ENCODE results near the gene SMAD6. TPM values are rescaled to one million over a fixed set of nuclear protein-coding genes. Genes with fewer than 3 reads are reported as not detected.

Gene SMAD6
- total RNA-seq, 1 experiment from 2014 or later = 6.9 TPM

DNA sequence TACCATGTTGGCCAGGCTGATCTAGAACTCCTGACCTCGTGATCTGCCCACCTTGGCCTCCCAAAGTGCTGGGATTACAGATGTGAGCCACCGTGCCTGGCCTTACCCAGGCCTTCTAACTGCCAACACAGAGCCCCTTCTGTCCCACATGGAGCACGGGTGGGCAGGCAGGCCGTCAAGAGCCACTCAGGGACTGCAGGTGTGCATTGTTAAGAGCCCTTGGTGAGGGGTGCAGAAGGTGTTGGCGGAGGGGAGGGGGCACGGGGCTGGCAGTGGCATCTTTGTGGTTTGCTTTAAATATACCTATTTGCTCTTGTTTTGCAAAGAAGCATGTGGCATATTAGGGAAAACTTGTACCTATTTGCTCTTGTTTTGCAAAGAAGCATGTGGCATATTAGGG lies 37.3 kb downstream of the SMAD6 start:
- no peak for DNase-seq (ENCODE audit: low read depth)

DNA sequence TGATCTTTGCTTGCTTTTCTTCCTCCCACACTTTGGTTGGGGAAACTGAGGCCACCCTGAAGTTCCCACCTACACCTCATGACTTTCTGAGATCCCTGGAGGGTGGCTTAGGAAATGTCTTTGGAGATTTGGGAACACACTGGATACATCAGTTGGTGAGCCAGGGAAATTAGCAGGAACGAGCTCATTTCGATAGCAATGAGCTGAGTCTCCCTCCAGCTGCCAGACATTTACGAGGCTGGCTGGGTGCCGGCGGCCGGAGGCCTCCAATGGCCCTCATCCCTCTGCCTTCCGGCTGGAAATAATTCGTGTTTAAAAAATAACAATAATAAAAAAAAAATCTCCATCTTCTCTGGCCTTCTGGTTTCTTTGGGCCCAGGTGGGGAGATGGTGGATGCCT lies 38.8 kb downstream of the SMAD6 start:
- no peak for DNase-seq (ENCODE audit: low read depth)

DNA sequence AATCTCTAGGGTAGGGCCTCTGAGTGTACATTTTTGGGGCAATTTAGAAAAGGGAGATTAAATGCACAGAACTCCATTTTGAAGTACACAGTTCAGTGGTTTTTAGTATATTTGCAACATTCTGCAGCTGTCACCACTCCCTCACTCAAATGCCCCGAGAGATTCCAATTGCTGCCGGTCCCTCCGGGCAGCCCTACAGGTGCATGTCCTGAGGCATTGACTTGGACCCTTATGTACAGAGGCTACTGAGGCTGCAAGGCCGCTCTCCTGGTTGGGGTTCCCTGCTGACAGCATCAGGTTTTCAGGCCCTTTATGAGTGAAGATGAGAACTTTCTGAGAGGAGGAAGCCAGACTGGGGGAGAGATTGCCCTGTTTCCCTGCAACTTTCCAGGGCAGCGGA lies 39.6 kb downstream of the SMAD6 start:
- DNase-seq (ENCODE audit: low read depth) = no peak

DNA sequence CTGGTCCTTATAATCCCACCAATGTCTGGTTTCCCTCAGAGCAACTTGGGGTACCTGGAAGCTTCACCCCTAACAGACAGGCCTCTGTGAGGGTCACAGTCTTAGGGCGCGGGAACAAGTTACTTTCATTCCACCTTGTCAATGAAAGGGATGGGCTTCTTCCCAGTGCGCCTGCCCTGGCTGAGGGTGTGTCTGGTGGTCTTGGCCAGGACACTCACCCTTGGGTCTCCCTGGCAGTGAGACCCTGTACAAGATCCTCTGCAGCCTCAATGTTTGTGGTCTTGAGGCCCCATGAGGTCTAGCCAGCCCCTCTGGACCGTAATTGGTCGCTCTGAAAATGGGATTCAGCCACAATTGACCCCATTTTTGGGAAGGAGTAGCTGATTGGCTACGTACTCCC lies 40.2 kb downstream of the SMAD6 start:
- no peak for DNase-seq (ENCODE audit: low read depth)

DNA sequence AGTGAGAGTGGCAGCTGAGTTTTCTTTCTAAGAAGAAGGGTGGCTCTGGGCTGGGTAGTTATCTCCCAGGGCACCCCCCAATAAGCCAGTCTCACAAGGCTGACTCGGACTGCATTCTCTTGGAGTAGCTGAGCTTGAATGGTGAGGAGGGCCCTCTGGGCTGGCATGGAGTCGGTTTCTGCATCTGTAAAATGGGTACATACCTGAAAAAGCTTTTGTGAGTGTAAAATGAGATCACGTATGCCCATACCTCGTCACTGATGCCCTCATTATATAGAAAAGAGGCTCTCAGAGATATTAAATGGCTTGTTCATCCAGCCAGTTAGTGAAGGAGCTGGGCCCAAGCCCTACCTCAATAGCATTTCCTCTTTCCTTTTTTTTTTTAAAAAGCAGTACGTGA lies 41.2 kb downstream of the SMAD6 start:
- no peak for DNase-seq (ENCODE audit: low read depth)

DNA sequence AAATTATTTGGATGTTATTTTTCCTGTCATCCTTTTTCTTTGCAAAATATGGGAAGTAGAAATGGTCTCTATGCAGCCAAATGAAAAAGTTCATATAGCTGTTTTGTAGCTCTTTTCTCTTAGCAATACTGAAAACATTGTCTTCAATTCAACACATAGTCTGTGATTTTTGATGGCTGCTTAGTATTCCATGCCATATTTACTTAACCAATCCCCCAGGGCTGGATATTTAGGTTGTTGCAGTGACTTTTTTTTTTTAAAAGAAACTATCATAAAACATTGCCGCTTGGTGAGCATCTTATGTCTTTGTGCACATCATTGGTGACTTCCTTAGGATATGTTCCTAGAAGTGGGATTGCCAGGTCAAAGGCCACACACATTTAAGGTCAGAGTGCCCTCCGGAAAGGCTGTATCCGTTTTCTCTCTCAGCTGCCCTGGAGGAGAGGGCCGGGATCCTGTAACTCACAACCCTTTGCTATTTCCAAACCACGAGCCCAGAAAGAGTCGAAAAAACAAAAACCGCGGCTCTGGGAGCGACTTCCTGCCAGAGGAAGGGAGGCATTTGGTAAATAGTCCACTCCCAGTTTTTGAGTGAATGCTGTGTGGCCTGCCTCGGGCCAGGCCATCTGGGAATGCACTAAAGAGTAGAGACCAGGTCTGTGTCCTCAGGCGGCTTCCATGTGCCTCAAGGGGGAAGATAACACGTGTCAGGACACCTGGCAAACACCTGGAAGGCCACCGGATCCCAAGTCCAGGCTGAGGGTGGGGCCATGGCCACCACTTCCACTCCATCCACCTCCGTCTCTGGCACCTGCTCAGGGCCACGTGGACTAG lies 41.9 kb downstream of the SMAD6 start:
- no peak for DNase-seq (ENCODE audit: low read depth)

DNA sequence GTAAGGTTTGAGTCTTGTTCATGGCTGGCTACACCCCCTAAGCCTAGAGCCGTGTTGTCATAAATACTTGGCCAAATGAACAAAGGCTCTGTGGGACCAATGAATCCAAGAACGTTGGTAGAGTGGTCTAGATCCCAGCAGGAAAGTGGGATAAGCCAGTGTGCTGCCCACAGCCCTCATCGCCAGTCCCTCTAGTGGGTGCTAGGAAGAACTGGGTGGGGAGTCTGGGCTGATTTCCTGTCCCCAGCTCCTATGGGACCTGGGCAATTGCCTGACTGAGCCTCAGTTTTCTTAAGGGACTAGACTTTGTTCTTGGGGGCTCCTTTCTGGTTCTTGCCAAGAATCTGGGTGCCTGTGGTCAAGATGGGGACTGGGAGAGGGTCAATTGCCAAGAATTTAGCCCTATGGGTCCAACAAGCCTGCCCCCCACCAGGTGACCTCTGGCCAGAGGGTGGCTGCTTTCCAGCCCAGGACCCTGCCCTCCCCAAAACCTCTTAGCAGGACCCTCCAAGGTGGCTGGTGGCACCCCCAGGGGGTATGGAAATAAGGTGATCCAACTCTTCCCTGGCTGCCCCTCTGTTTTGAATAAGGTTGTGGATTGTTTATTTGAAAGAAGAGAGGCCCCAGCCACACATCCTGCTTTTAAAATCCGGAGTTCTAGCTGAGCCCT lies 42.7 kb downstream of the SMAD6 start:
- no peak for DNase-seq (ENCODE audit: low read depth)

DNA sequence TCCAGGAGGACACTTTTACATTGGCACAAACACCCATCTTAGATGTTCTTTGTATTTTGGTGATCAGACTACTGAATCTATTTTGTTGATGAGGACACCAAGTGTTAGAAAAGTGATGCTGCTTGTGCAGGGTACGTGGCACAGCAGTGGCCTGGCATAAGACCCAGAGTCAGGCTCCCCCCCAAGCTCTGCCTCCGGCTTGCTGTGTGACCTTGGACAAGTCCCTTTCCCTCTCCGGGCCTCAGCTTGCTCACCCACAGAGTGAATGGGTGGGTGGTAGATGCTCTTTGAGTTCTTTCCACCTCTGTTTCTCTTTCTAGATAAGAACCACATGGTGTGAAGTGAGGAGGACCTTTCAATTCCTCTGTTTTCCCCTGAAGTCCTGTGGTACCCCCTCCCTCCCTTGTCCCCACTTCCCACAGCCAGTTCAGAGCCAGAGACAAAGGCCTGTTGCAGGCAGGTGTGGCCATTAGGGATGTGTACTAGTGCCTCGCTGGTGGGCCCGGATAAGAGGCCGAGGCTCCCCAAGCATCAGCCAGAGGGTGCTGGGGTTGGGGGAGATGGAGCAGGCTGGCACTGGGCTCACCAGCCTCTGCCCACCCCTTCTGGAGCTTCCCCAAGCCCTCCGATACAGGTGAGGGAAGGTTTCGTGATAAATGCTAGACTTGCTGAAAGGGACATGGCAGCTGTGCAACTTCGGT lies 43.6 kb downstream of the SMAD6 start:
- DNase-seq (ENCODE audit: low read depth) = no peak

DNA sequence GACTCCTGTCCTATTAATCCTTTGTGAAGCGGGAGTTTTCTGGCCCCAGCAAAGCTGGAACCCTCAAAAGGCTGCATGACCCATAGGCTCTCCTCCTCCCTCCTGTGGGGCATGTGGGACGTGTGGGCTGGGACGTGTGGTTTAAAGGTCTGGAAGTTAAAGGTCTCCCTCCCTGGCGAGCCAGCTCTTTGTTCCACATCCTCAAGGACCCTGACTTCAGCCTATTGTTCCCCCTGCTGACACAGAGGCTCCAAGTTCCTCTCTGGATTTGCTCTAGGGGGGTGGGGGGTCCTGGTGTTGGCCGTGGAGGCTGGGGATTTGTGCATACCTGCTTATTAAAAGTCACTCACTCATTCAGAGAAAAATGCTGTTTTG lies 44.2 kb downstream of the SMAD6 start:
- DNase-seq (ENCODE audit: low read depth) = no peak

DNA sequence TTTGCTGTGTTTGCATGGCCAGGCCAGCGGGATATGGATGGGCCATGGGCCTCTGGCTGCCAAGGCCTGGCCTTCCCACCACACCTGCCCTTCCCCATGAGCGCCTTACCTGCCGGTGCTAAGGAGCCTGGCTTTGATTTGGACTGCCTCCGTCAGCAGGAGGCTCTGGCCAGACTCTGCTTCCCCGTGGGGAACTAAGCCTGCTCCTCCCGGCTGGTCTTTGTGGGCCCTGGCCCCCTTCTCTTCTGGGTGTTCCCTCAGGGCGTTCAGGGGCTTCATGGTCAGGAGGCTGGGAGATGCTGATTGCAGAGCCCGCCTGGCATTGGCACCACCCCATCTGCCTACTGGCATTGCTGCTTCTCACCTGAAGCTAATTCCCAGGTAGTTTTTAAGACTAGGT lies 45.2 kb downstream of the SMAD6 start:
- DNase-seq (ENCODE audit: low read depth) = no peak

DNA sequence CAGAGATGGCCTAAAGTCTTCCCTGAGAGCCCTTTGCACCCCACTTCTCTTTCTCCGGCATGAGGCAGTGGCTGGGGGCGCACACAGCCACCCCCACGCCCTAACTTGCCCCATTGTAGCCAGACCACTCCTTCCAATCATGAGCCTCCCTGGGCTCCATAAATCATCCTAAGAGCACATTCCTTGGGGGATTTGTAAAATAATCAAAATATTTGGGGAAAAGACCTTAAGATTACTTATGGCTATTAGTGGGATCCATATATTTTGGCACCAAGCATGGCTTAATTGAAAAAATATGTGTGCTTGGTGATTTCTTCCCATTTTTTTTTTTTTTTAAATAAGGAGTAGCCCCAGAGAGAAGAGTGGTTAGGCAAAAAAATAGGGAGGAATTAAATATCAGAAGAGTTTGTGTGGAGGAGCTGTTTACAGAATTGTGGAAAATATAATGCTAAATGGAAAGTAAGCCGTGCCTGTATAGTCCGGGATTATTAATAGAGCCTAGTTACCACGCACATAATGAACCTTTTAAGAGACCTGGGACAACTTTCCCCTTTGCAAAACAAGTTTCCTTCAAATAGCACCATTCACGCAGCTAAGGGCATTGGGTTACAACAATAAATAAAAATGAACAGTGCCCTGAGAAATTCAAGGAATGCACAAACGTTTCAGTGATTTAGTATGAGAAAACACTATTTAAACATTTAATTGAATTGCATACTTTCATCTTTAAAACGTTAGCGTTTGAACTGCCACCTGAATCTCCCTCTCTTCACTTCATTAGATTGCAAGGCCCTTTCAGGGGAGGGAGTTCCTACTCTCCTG lies 46.1 kb downstream of the SMAD6 start:
- no peak for DNase-seq (ENCODE audit: low read depth)

DNA sequence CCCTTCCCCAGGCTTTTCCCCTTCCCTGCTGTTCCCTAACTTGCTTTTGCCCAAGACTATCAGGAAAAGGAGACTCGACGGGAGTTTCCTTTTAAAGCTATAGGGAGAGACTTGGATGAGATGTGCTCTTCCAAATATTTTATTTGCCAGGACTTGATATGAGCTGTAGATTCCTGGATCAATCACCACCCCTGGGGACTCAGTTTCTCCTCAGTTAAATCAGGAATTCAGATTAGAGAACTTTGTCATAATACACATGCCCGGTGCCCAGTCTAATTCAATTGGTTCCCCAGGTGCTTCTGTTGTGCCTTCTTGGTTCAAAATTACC lies 46.6 kb downstream of the SMAD6 start:
- DNase-seq (ENCODE audit: low read depth) = no peak

DNA sequence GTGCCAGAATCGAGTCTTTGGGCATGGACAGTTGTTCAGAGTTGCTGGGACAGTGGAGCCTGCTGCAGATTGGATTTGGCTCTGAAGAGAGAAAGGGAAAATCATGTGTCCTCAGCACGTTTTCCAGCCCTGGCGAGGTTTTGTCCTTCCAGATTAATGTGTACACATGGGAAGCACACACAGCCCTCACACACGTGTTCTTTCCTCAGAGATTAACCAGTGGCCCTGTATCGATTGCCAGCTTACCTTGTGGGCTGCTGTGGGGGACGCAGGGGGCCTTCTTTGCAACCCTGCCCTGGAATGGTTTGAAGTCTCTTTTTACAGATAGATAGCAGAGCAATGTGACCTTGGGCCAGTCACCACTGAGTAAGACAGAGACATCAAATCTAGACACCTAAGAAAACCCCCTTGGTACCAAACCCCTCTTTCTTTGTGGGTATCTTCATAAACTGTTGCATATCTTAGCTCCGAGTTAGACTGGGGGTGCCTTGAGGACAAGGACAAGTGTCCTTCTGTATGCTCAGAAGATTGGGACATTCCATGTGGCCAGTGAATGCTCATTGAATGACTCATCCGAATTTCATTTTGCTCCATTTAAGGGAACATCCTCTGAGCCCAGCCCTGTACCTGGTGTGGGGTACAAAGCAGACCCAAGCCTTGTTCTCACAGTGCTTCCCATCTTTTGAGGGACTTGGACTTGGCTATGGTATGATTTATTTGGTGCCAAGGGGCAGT lies 48.0 kb downstream of the SMAD6 start:
- peak; percentile 58 for DNase-seq (ENCODE audit: low read depth)

DNA sequence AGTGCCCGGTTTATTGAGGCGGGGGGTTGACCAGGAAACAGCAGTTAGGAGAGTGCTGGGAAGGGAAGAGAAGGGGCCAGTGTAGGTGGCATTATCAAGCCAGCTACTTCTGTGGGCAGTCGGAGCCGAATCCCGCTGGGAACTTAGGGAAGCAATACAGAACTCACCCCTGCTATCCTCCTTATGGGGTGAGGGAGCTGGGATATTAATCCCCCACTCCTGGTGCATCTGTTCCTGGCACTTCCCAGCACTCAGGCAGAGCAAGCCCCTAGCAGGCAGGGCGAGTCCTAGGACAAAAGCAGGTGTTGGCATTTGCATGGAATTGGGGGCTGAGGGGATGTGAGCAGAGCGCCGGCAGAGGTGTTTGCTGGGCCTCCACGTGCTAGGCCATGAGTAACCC lies 48.6 kb downstream of the SMAD6 start:
- DNase-seq (ENCODE audit: low read depth) = no peak

DNA sequence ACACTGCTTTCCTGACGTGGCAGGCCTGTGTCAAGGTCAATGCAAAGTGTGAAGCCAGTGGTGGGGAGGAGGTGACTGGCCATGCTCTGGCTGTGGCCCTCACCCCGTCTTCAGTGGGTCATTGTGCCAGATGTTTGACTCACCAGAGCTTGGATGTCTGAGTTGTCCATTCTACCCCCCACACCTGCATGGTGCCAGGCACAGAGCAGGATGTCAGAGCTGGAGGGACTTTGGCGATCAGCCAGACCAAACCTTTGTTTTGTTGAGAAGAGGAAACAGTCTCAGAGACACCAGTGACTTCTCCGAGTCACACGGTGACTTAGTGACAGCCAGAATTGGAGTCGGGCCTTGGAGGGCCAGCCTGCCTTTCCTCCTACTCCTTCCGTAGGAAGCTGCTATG lies 49.5 kb downstream of the SMAD6 start:
- peak; percentile 63 for DNase-seq (ENCODE audit: low read depth)

DNA sequence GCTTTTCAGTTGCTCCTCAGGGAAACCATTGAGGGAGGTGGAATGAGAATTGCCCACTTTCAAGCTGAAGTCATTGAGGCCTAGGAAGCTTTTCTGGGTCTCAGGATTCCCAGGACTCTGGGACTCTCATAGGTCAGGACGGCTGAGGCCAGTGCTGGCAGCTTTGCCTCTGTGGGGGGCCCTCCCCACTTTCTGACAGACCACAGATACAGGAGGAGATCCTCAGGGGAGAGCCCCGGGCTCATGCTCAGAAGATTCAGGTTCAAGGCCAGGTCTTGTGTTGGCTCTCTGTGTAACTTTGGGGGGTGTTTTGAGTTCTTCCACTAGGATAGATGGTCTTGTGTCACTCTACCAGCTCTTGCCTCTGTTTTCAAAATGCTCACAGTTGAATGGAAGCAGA lies 50.0 kb downstream of the SMAD6 start:
- DNase-seq (ENCODE audit: low read depth) = no peak

DNA sequence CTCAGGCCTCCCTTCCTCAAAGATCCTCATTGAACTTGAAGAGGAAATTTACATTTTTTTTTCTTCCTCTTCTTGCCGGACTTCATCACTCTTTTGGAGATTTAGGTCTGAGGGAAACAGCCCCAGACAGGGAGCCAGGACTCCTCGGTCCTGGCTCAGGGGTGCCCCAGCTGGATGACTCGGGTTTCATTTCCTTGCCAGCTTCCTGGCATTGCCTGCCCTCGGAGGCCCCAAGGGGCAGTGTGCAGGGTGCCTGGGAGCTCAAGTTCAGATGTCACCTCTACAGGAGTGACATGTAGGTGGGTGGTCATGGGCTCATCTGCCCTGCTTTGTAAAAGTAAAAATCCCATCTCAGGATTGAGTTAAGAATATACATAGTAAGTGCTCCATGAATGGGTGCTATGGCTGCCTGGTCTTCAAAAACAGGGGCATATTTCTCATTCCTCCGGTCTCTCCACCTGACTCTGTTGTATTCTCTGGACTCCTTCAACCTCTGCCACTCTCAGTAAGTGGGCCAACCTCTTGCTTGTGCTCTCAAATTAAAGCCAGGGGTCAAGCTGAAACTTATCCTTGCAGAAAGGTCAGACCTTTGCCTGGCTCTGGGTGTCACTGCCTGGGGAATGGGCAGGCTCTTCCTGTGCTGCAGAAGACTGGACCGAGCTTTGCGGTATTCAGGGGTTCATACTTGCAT lies 51.8 kb downstream of the SMAD6 start:
- no peak for DNase-seq (ENCODE audit: low read depth)

DNA sequence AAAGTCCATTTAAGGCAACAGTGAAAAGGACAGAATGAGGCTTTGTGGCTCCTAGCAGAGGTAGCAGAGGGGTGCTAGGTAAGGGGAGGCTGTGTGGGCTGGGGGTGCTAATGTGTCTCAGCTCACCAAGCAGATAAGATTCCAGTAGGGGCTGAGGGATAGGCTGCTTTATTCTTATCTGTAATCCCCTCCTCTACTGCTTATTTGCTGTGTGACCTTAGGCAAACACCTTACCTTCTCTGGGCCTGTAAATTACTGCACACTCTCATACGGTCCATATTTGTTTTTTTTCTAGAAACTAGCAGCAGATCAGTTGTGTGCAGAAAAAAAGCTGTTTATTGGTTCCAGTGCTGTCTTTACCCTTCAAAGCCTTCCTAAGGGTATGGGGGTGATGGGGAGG lies 52.8 kb downstream of the SMAD6 start:
- DNase-seq (ENCODE audit: low read depth) = no peak

DNA sequence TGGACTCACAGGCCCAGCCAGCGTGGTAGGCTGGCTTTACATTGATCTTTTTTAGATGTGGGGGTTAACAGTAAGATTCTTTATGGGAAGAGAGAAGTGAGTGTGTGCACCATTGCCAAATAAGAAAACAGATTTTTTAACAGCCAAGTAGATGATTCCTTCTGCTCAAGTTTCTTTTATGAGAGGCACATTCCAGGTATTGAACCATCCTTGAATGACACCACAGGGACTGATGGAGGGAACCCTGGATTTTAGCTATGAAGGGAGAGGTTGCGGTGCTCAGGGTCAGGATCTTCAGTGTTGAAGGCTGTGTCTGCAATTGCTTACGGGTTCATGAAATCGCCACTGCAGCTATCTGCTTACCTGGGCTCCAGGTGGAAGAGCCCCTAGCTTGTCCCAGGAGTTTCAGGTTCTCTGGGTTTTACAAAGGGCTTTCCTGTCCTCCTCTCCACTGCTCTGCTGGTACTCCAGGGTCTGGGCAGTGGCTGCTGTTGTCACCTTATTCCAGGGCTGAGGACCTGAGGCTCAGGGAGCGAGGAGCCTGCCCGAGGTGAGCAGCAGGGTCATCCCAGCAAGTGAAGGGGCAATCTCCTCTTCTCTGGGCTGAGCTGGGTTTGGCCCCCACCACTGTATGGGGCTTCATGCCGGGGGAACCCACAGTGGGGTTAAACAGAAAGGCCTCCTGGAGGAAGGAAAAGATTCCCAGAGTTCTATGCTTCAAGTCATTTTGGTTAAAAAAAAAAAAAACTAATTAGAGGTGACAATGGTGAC lies 53.4 kb downstream of the SMAD6 start:
- DNase-seq (ENCODE audit: low read depth) = no peak

DNA sequence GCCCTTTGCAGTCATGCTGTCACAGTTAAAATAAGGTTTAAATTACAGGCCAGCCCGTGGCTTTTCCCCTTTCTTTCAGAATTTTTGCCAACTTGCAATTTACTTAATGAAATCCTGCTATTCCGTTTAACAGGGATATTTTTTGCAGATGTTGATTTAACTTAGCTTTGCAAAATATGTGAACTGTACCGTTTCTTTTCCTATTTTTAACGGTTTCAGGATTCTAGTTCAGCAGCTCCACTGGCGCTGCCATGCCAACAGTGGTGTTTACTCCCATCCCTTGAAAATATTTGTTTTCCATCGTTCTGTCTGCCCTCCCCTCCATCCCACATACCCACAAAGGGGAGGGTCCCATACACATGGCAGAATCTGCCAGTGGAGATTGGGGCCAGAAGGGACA lies 54.3 kb downstream of the SMAD6 start:
- no peak for DNase-seq (ENCODE audit: low read depth)

All from HT1080 (cell line).